ENCODE results near the gene MRPL47. TPM values are rescaled to one million over a fixed set of nuclear protein-coding genes. Genes with fewer than 3 reads are reported as not detected.

The MRPL47 gene
- polyA plus RNA-seq, 1 experiment, result 23.2 TPM

DNA sequence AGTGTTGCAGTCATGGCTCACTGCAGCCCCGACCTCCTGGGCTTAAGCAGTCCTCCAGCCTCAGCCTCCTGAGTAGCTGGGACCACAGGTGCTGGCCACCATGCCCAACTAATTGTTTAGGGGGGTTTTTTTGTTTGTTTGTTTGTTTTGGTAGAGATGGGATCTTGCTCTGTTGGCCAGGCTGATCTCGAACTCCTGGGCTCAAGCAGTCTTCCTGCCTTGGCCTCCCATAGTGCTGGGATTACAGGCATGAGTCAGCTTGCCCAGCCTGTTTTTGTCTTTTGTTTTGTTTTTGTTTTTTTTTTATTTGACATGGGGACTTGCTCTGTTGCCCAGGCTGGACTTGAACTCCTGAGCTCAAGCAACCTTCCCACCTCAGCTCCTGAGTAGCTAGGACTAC, 17.6 kb upstream of the MRPL47 start:
- POLR2A ChIA-PET, result no interaction called here
- no peaks in the 10 kb centered on the region for H3K27me3 ChIP-seq (ENCODE audit: control insufficient read depth, insufficient read depth, low read length)
- H3K36me3 ChIP-seq (ENCODE audit: control insufficient read depth, insufficient read depth, low read length), result peaks cover 2% of the 10 kb centered on the region
- CTCF ChIA-PET, result no interaction called here
- TF ChIP-seq, protein P1, sequence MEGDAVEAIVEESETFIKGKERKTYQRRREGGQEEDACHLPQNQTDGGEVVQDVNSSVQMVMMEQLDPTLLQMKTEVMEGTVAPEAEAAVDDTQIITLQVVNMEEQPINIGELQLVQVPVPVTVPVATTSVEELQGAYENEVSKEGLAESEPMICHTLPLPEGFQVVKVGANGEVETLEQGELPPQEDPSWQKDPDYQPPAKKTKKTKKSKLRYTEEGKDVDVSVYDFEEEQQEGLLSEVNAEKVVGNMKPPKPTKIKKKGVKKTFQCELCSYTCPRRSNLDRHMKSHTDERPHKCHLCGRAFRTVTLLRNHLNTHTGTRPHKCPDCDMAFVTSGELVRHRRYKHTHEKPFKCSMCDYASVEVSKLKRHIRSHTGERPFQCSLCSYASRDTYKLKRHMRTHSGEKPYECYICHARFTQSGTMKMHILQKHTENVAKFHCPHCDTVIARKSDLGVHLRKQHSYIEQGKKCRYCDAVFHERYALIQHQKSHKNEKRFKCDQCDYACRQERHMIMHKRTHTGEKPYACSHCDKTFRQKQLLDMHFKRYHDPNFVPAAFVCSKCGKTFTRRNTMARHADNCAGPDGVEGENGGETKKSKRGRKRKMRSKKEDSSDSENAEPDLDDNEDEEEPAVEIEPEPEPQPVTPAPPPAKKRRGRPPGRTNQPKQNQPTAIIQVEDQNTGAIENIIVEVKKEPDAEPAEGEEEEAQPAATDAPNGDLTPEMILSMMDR (IDR thresholded peaks at IDR 0.05; ENCODE audit: insufficient read depth, low read depth, low read length), result no peak
- no peak for DNase-seq (ENCODE audit: low read depth)
- H3K4me3 ChIP-seq (ENCODE audit: low read depth, low read length), result no peak overlapping the region

DNA sequence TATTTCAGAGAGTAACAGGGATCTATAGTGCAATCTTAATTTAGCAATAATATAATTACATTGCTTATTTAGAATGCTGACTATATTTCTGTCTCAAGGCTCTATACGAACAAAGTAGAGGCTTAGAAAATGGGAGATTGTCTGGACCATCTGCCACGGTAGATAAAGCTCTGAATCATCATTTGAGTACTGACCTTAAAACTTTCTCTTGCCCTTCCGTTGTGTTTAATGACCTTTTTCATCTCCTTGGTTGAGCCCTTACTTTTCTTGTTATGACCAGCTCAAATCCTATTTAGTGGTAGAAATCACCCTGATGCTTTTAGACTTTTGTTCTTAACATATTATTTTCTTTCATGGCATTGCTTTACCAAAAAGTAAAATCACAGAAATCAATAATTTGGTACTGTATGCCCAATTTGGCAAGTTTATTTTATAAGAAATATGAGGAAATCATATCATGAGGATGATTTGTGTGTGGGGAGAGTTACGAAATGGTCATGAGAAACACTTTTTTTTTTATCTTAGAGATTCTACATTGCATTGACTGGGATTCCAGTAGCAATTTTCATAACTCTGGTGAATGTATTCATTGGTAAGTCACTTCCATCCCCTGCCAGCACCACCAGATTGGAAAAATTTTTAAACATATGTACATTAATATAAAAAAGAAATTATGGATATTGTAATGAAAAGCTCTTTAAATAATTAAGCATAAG, 11.2 kb upstream of the MRPL47 start:
- Histone ChIP-seq H3K36me3 (ENCODE audit: control insufficient read depth, insufficient read depth, low read length) (no peaks in the 10 kb centered on the region; the same call in 1 of the 2 replicates), H3K4me3 (ENCODE audit: low read depth, low read length) (no peak overlapping the region), H3K27me3 (ENCODE audit: control insufficient read depth, insufficient read depth, low read length) (no peaks in the 10 kb centered on the region)
- no peak for DNase-seq (ENCODE audit: low read depth)
- TF ChIP-seq, protein P1 (IDR thresholded peaks at IDR 0.05; ENCODE audit: insufficient read depth, low read depth, low read length), result no peak
- ChIA-PET CTCF (no interaction called here), POLR2A (no interaction called here)

DNA sequence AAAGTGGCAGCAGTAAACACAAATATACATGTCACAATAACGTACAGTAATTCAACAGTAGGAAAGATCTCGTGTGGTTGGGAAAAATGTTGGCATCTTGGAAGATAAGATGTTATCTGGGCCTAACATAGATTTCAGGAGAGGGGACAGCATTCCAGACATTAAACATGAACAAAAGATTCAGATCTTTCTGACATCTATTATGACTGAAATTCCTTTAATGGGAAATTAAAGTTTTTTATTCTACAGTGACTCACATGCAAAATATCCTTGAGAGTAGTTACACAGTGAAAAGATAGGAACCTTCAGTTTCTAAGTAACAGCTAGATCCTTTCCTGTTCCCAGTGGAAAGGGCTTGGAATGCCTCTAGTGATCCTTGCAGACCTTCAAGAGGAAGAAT, 9.4 kb upstream of the MRPL47 start:
- POLR2A ChIA-PET, result interaction anchor here (0.6 kb wide), 1 partner anchor 25 kb away, joined by 6 read pairs; no protein-coding TSS in a partner anchor
- CTCF ChIA-PET, result interaction anchor here (1.8 kb wide), 1 partner anchor 36 kb away, joined by 4 read pairs; no protein-coding TSS in a partner anchor
- H3K36me3 ChIP-seq (ENCODE audit: control insufficient read depth, insufficient read depth, low read length), result no peaks in the 10 kb centered on the region; the same call in 1 of the 2 replicates
- TF ChIP-seq, protein P1 (IDR thresholded peaks at IDR 0.05; ENCODE audit: insufficient read depth, low read depth, low read length), result 0 out of 2 replicates have a peak, but pooled peaks have one; percentile 3
- no peaks in the 10 kb centered on the region for H3K27me3 ChIP-seq (ENCODE audit: control insufficient read depth, insufficient read depth, low read length)
- no peak overlapping the region for H3K4me3 ChIP-seq (ENCODE audit: low read depth, low read length)
- peak; percentile 22 for DNase-seq (ENCODE audit: low read depth)

DNA sequence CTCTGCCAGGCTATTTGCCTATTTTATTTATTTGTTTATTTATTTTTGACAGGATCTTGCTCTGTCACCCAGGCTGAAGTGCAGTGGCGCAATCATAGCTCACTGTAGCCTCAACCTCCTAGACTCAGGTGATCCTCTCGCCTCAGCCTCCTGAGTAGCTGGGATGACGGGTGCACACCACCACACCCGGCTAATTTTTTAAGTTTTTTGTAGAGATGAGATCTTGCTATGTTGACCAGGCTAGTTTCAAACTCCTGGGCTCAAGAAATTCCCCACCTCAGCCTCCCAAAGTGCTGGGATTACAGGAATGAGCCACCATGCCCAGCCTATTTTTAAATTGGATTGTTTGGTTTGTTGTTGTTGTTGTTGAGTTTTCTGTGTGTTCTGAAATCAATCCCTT, 5.6 kb upstream of the MRPL47 start:
- H3K27me3 ChIP-seq (ENCODE audit: control insufficient read depth, insufficient read depth, low read length), result no peaks in the 10 kb centered on the region
- no peak for DNase-seq (ENCODE audit: low read depth)
- H3K36me3 ChIP-seq (ENCODE audit: control insufficient read depth, insufficient read depth, low read length), result no peaks in the 10 kb centered on the region
- TF ChIP-seq, protein P1 (IDR thresholded peaks at IDR 0.05; ENCODE audit: insufficient read depth, low read depth, low read length), result no peak
- POLR2A ChIA-PET, result no interaction called here
- no peak overlapping the region for H3K4me3 ChIP-seq (ENCODE audit: low read depth, low read length)
- CTCF ChIA-PET, result no interaction called here

DNA sequence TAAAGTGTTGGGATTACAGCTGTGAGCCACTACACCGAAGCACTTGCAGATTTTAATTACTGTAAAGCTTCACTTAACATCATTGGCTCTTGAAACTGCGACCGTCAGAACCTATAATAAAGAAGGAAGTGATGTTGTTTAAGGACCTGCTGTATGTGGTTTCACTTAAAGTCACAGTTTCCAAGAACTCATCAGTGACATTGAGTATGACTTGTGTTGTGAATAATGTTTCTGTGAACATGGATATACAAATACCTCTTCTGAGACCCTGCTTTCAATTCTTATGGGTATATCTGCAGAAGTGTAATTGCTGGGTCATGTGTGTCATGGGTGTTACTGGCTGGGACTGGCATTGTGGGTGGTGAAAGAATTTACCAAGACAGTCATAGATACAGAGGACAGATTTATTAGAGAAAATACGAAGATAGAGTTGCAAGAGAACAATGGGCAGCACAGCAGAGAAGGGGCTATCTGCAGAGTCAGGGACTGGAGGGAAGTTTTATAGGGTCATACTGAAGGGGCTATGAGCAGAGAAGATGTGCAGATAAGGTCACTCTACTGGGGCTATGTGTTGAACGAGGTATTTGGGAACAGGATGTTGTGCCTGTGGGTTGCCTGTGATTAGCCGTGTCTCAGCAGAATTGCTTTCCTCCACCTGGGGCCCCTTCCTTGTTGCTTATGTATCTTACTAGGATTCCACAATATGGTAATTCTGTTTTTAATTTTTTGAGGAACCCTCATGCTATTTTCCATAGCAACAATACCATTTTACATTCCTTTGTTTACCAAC, 4.7 kb upstream of the MRPL47 start:
- H3K4me3 ChIP-seq (ENCODE audit: low read depth, low read length), result no peak overlapping the region
- no peak for DNase-seq (ENCODE audit: low read depth)
- no peaks in the 10 kb centered on the region for H3K36me3 ChIP-seq (ENCODE audit: control insufficient read depth, insufficient read depth, low read length)
- CTCF ChIA-PET, result no interaction called here
- H3K27me3 ChIP-seq (ENCODE audit: control insufficient read depth, insufficient read depth, low read length), result no peaks in the 10 kb centered on the region
- POLR2A ChIA-PET, result no interaction called here
- TF ChIP-seq, protein P1 (IDR thresholded peaks at IDR 0.05; ENCODE audit: insufficient read depth, low read depth, low read length), result no peak
